ENCODE data around the gene STAT5B.

Gene STAT5B

DNA sequence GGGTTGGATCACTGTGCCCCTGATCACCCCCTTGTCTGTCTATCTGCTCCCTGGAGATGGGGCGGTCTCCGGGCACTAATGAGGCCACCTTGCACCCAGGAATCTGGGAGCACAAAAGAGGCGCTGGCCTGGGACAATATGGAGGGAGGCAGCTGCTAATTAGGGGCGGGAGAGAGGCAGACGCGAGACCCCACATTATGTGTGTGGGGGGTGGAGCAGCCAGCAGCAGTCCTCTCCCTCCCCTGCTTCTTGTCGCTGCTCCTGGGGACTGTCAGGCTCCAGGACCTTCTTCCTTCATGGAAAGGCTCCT is 90.6 kb downstream of the STAT5B start:
- ATAC-seq = no peak
- TF ChIP-seq, protein P1, sequence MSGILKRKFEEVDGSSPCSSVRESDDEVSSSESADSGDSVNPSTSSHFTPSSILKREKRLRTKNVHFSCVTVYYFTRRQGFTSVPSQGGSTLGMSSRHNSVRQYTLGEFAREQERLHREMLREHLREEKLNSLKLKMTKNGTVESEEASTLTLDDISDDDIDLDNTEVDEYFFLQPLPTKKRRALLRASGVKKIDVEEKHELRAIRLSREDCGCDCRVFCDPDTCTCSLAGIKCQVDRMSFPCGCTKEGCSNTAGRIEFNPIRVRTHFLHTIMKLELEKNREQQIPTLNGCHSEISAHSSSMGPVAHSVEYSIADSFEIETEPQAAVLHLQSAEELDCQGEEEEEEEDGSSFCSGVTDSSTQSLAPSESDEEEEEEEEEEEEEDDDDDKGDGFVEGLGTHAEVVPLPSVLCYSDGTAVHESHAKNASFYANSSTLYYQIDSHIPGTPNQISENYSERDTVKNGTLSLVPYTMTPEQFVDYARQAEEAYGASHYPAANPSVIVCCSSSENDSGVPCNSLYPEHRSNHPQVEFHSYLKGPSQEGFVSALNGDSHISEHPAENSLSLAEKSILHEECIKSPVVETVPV (CRISPR knock-in tag; IDR thresholded peaks at IDR 0.05) = no peak
- TF ChIP-seq ZFP30 (CRISPR knock-in tag; IDR thresholded peaks at IDR 0.05) (no peak), ZNF70 (CRISPR knock-in tag; IDR thresholded peaks at IDR 0.05) (no peak), ESRRG (CRISPR knock-in tag; IDR thresholded peaks at IDR 0.05) (no peak), CSDC2 (CRISPR knock-in tag; IDR thresholded peaks at IDR 0.05) (no peak), ZNF8 (CRISPR knock-in tag; IDR thresholded peaks at IDR 0.05) (no peak), PPARA (CRISPR knock-in tag; IDR thresholded peaks at IDR 0.05; ENCODE audit: borderline replicate concordance) (no peak), TOX (CRISPR knock-in tag; IDR thresholded peaks at IDR 0.05; ENCODE audit: borderline replicate concordance) (no peak)
- TF ChIP-seq, protein P2, sequence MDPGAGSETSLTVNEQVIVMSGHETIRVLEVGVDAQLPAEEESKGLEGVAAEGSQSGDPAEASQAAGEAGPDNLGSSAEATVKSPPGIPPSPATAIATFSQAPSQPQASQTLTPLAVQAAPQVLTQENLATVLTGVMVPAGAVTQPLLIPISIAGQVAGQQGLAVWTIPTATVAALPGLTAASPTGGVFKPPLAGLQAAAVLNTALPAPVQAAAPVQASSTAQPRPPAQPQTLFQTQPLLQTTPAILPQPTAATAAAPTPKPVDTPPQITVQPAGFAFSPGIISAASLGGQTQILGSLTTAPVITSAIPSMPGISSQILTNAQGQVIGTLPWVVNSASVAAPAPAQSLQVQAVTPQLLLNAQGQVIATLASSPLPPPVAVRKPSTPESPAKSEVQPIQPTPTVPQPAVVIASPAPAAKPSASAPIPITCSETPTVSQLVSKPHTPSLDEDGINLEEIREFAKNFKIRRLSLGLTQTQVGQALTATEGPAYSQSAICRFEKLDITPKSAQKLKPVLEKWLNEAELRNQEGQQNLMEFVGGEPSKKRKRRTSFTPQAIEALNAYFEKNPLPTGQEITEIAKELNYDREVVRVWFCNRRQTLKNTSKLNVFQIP (CRISPR knock-in tag; IDR thresholded peaks at IDR 0.05; ENCODE audit: borderline replicate concordance, low read depth) = no peak
- TF ChIP-seq, protein P3, sequence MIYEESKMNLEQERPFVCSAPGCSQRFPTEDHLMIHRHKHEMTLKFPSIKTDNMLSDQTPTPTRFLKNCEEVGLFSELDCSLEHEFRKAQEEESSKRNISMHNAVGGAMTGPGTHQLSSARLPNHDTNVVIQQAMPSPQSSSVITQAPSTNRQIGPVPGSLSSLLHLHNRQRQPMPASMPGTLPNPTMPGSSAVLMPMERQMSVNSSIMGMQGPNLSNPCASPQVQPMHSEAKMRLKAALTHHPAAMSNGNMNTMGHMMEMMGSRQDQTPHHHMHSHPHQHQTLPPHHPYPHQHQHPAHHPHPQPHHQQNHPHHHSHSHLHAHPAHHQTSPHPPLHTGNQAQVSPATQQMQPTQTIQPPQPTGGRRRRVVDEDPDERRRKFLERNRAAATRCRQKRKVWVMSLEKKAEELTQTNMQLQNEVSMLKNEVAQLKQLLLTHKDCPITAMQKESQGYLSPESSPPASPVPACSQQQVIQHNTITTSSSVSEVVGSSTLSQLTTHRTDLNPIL (CRISPR knock-in tag; IDR thresholded peaks at IDR 0.05; ENCODE audit: low read depth) = no peak
- TF ChIP-seq, protein P4, sequence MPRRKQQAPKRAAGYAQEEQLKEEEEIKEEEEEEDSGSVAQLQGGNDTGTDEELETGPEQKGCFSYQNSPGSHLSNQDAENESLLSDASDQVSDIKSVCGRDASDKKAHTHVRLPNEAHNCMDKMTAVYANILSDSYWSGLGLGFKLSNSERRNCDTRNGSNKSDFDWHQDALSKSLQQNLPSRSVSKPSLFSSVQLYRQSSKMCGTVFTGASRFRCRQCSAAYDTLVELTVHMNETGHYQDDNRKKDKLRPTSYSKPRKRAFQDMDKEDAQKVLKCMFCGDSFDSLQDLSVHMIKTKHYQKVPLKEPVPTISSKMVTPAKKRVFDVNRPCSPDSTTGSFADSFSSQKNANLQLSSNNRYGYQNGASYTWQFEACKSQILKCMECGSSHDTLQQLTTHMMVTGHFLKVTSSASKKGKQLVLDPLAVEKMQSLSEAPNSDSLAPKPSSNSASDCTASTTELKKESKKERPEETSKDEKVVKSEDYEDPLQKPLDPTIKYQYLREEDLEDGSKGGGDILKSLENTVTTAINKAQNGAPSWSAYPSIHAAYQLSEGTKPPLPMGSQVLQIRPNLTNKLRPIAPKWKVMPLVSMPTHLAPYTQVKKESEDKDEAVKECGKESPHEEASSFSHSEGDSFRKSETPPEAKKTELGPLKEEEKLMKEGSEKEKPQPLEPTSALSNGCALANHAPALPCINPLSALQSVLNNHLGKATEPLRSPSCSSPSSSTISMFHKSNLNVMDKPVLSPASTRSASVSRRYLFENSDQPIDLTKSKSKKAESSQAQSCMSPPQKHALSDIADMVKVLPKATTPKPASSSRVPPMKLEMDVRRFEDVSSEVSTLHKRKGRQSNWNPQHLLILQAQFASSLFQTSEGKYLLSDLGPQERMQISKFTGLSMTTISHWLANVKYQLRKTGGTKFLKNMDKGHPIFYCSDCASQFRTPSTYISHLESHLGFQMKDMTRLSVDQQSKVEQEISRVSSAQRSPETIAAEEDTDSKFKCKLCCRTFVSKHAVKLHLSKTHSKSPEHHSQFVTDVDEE (CRISPR knock-in tag; IDR thresholded peaks at IDR 0.05) = no peak

DNA sequence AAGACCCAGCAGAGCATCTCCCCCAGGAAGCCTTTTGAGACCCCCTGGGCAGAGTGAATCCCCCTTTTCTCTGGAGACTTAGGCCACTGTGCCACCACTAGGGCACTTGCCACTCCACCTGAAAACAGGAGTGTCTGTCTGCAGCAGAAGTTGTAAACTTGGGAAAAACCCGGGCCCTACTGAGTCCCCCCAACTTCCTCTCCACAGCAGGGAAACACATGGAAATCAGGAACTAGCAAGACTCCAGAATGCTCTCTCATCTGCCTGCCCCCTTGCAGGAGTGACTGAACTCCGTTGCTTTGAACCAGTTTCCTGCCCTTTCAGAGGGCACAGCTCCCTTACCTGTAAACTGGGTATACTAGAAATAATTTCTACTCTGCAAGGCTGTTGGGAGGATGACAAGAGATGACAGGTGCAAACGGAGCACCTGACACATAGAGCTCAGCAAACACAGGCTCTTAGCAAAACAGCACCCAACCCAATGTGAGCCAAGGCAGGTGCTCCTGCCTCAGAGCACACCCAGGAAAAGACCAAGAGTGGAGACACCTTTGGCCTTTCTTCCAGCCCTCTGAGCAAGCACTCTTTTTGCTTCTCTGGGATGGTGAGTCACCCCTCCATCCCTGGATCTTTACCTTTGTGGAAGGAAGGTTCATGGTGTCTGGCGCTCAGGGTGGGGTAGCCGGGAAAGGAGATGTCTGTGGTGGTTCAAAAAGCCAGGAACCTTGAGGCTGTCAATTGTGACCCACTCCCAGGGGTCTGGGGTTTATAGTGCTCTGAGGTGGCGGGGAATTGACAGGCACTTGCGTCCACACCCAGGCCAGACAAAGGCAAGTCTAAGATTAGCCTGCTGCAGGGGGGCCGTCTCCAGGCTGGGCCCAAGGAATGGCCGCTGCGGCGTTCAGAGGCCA is 91.2 kb downstream of the STAT5B start, which contains the start of gene HCRT:
Gene HCRT, minus strand, starts transcription at position 740 of the 908 bp plus-strand sequence. Its CDS starts 87 bp downstream, at position 653.
- TF ChIP-seq ZNF8 (CRISPR knock-in tag; IDR thresholded peaks at IDR 0.05) (no peak), ZNF565 (CRISPR knock-in tag; conservative IDR thresholded peaks at IDR 0.05; ENCODE audit: low read depth) (no peak), ZNF70 (CRISPR knock-in tag; IDR thresholded peaks at IDR 0.05) (no peak), PPARA (CRISPR knock-in tag; IDR thresholded peaks at IDR 0.05; ENCODE audit: borderline replicate concordance) (no peak), TCF4 (CRISPR knock-in tag; IDR thresholded peaks at IDR 0.05; ENCODE audit: borderline replicate concordance) (no peak), RARB (CRISPR knock-in tag; IDR thresholded peaks at IDR 0.05) (no peak), ZFP30 (CRISPR knock-in tag; IDR thresholded peaks at IDR 0.05) (no peak), GLIS3 (CRISPR knock-in tag; IDR thresholded peaks at IDR 0.05) (no peak), ZFP3 (CRISPR knock-in tag; IDR thresholded peaks at IDR 0.05) (no peak), ARNTL (CRISPR knock-in tag; IDR thresholded peaks at IDR 0.05; ENCODE audit: borderline replicate concordance, low read depth) (no peak), BACH2 (CRISPR knock-in tag; IDR thresholded peaks at IDR 0.05; ENCODE audit: borderline replicate concordance) (no peak)
- TF ChIP-seq, protein P5, sequence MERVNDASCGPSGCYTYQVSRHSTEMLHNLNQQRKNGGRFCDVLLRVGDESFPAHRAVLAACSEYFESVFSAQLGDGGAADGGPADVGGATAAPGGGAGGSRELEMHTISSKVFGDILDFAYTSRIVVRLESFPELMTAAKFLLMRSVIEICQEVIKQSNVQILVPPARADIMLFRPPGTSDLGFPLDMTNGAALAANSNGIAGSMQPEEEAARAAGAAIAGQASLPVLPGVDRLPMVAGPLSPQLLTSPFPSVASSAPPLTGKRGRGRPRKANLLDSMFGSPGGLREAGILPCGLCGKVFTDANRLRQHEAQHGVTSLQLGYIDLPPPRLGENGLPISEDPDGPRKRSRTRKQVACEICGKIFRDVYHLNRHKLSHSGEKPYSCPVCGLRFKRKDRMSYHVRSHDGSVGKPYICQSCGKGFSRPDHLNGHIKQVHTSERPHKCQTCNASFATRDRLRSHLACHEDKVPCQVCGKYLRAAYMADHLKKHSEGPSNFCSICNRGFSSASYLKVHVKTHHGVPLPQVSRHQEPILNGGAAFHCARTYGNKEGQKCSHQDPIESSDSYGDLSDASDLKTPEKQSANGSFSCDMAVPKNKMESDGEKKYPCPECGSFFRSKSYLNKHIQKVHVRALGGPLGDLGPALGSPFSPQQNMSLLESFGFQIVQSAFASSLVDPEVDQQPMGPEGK (CRISPR knock-in tag; IDR thresholded peaks at IDR 0.05; ENCODE audit: borderline replicate concordance) = no peak
- ATAC-seq = no peak

All from SK-N-SH treated with all-trans-retinoic acid at 6 μM for 48 hours (cell line).